HG02981 (cell line): ENCODE results near the gene MADD.

Experiments
- ATAC-seq: cut with Tn5 transposase; IDR thresholded peaks from one replicate; pipeline ENCODE4 v1.9.1; 2021; ENCODE audit warnings: mild to moderate bottlenecking, moderate library complexity; ENCODE audit not compliant: unreplicated experiment

The MADD gene

GRCh38 chr11:47337229-47337924 is 67.4 kb downstream of the MADD start:
- no peak for ATAC-seq

GRCh38 chr11:47338396-47339241 is 68.7 kb downstream of the MADD start:
- ATAC-seq = no peak

GRCh38 chr11:47340010-47340409 is 70.1 kb downstream of the MADD start:
- no peak for ATAC-seq

- ATAC-seq = no peak
These were observed 71.2 kb downstream of the MADD start for GRCh38 chr11:47340980-47341775.

- no peak for ATAC-seq
These were observed 72.3 kb downstream of the MADD start for GRCh38 chr11:47342036-47342803.

- no peak for ATAC-seq
These were observed 72.9 kb downstream of the MADD start for GRCh38 chr11:47342854-47343253.

- no peak for ATAC-seq
These were observed 76.1 kb downstream of the MADD start for GRCh38 chr11:47345890-47346563.

- ATAC-seq = no peak
These were observed 77.2 kb downstream of the MADD start for GRCh38 chr11:47347137-47347536.

GRCh38 chr11:47348131-47348802 is 78.3 kb downstream of the MADD start:
- no peak for ATAC-seq

GRCh38 chr11:47348859-47349258 is 78.9 kb downstream of the MADD start:
- ATAC-seq = no peak

GRCh38 chr11:47349521-47350095 is 79.7 kb downstream of the MADD start:
- ATAC-seq = no peak

GRCh38 chr11:47350315-47350714 is 80.4 kb downstream of the MADD start:
- no peak for ATAC-seq

- ATAC-seq = no peak
These were observed 81.5 kb downstream of the MADD start for GRCh38 chr11:47351156-47352126.

GRCh38 chr11:47352556-47352955 is 82.6 kb downstream of the MADD start, which contains the start of gene MYBPC3:
MYBPC3 (minus strand) TSS chr11:47352702; CDS start chr11:47352647, 55 bp downstream.
- ATAC-seq = no peak

GRCh38 chr11:47353978-47354774 is 84.2 kb downstream of the MADD start:
- no peak for ATAC-seq

GRCh38 chr11:47354913-47355282 is 85.0 kb downstream of the MADD start:
- ATAC-seq = no peak
